LNCAP (cell line): ENCODE data around the gene MCOLN3.

Experiments
- TF ChIP-seq, protein P1 (sequence below): fragments of 450-650 bp; IDR thresholded peaks from 2 replicates; pipeline ENCODE4 v1.5.1; 2017; ENCODE audit warnings: mild to moderate bottlenecking

The MCOLN3 gene

GRCh38 chr1:84968865-84969264 is 79.4 kb downstream of the MCOLN3 start:
- TF ChIP-seq, protein P1, sequence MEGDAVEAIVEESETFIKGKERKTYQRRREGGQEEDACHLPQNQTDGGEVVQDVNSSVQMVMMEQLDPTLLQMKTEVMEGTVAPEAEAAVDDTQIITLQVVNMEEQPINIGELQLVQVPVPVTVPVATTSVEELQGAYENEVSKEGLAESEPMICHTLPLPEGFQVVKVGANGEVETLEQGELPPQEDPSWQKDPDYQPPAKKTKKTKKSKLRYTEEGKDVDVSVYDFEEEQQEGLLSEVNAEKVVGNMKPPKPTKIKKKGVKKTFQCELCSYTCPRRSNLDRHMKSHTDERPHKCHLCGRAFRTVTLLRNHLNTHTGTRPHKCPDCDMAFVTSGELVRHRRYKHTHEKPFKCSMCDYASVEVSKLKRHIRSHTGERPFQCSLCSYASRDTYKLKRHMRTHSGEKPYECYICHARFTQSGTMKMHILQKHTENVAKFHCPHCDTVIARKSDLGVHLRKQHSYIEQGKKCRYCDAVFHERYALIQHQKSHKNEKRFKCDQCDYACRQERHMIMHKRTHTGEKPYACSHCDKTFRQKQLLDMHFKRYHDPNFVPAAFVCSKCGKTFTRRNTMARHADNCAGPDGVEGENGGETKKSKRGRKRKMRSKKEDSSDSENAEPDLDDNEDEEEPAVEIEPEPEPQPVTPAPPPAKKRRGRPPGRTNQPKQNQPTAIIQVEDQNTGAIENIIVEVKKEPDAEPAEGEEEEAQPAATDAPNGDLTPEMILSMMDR: no peak

- TF ChIP-seq, protein P1: no peak
Observed at GRCh38 chr1:84968101-84968500, 80.2 kb downstream of the MCOLN3 start.
